ENCODE results near the gene PLOD2. TPM values are rescaled to one million over a fixed set of nuclear protein-coding genes. Genes with fewer than 3 reads are reported as not detected.
A peak's percentile ranks its signal among the peaks of the same experiment; 100 is the strongest.

PLOD2 gene
- total RNA-seq, 2 experiments from 2014 or later, result not detected

GRCh38 chr3:146065573-146066006 lies 95.4 kb downstream of the PLOD2 start:
- DNase-seq, result peak in 3 of 14 experiments; percentile 20 to 25 (median 22)

GRCh38 chr3:146058241-146058640 lies 102.7 kb downstream of the PLOD2 start:
- Mint-ChIP-seq H3K4me1 (ENCODE audit: low read depth) (no peaks in the 10 kb centered on the region), H3K36me3 (ENCODE audit: low read depth) (no peaks in the 10 kb centered on the region), H3K4me3 (no peak overlapping the region), H3K9me3 (no peaks in the 10 kb centered on the region), H3K27me3 (no peaks in the 10 kb centered on the region), H3K27ac (no peak overlapping the region)
- DNase-seq (no peak), ATAC-seq (ENCODE audit: poor library complexity) (no peak)
- H3K27me3 ChIP-seq (ENCODE audit: control insufficient read depth in 1 of 2, insufficient read depth in 2 of 2, low read length in 2 of 2), result no peaks in the 10 kb centered on the region
- H3K9me3 ChIP-seq (ENCODE audit: control insufficient read depth in 1 of 2, insufficient read depth in 1 of 2, low read length in 2 of 2), result no peaks in the 10 kb centered on the region
- no peak overlapping the region for H3K4me3 ChIP-seq (ENCODE audit: low read length)
- no peak for TF ChIP-seq CTCF (IDR thresholded peaks at IDR 0.05)
- ChIA-PET CTCF (no interaction called here), POLR2A (no interaction called here)
- H3K36me3 ChIP-seq (ENCODE audit: insufficient read depth, low read length), result no peaks in the 10 kb centered on the region
- H3K27ac ChIP-seq (ENCODE audit: low read depth in 1 of 2, low read length in 2 of 2), result no peak overlapping the region
- intact Hi-C loops (cut with DNase I, micrococcal nuclease), result no loop called here
- no peaks in the 10 kb centered on the region for H3K4me1 ChIP-seq (ENCODE audit: insufficient read depth, low read length)

More at GRCh38 chr3:146065573-146066006, 95.4 kb downstream of the PLOD2 start:
- no peak for ATAC-seq (ENCODE audit: poor library complexity)
- H3K9me3 ChIP-seq (ENCODE audit: control insufficient read depth in 1 of 2, insufficient read depth in 1 of 2, low read length in 2 of 2), result no peaks in the 10 kb centered on the region
- TF ChIP-seq CTCF (IDR thresholded peaks at IDR 0.05), result peak; percentile 61
- no peaks in the 10 kb centered on the region for H3K4me1 Mint-ChIP-seq (ENCODE audit: low read depth)
- H3K9me3 Mint-ChIP-seq, result no peaks in the 10 kb centered on the region
- H3K27me3 ChIP-seq (ENCODE audit: control insufficient read depth in 1 of 2, insufficient read depth in 2 of 2, low read length in 2 of 2), result no peaks in the 10 kb centered on the region
- no peaks in the 10 kb centered on the region for H3K27me3 Mint-ChIP-seq
- ChIA-PET POLR2A (no interaction called here), CTCF (no interaction called here)
- no peaks in the 10 kb centered on the region for H3K36me3 ChIP-seq (ENCODE audit: insufficient read depth, low read length)
- no peak overlapping the region for H3K27ac Mint-ChIP-seq
- H3K27ac ChIP-seq (ENCODE audit: low read depth in 1 of 2, low read length in 2 of 2), result no peak overlapping the region
- H3K4me3 ChIP-seq (ENCODE audit: low read length), result no peak overlapping the region
- intact Hi-C loops (cut with DNase I, micrococcal nuclease), result loop anchor here in 1 of 2 experiments (5.0 kb wide), 1 partner anchor 517 kb away; no protein-coding TSS in a partner anchor
- H3K36me3 Mint-ChIP-seq (ENCODE audit: low read depth), result no peaks in the 10 kb centered on the region
- no peaks in the 10 kb centered on the region for H3K4me1 ChIP-seq (ENCODE audit: insufficient read depth, low read length)
- H3K4me3 Mint-ChIP-seq, result no peak overlapping the region

GRCh38 chr3:146052791-146053310 lies 108.1 kb downstream of the PLOD2 start:
- Histone ChIP-seq H3K9me3 (ENCODE audit: control insufficient read depth in 1 of 2, insufficient read depth in 1 of 2, low read length in 2 of 2) (no peaks in the 10 kb centered on the region), H3K4me3 (ENCODE audit: low read length) (no peak overlapping the region), H3K36me3 (ENCODE audit: insufficient read depth, low read length) (no peaks in the 10 kb centered on the region), H3K27me3 (ENCODE audit: control insufficient read depth in 1 of 2, insufficient read depth in 2 of 2, low read length in 2 of 2) (no peaks in the 10 kb centered on the region), H3K4me1 (ENCODE audit: insufficient read depth, low read length) (no peaks in the 10 kb centered on the region), H3K27ac (ENCODE audit: low read depth in 1 of 2, low read length in 2 of 2) (no peak overlapping the region)
- Mint-ChIP-seq H3K36me3 (ENCODE audit: low read depth) (no peaks in the 10 kb centered on the region), H3K27me3 (no peaks in the 10 kb centered on the region), H3K9me3 (no peaks in the 10 kb centered on the region), H3K27ac (no peak overlapping the region), H3K4me1 (ENCODE audit: low read depth) (no peaks in the 10 kb centered on the region), H3K4me3 (no peak overlapping the region)
- DNase-seq (no peak), ATAC-seq (ENCODE audit: poor library complexity) (no peak)
- ChIA-PET CTCF (no interaction called here), POLR2A (no interaction called here)
- intact Hi-C loops (cut with DNase I, micrococcal nuclease), result no loop called here
- TF ChIP-seq CTCF (IDR thresholded peaks at IDR 0.05), result no peak
